EL (cell line): Measurements from ENCODE around the gene FRMD4B.

Source experiments
- DNase-seq: peaks from one replicate; pipeline ENCODE4 v3.0.0-alpha.2; 2016

Gene FRMD4B

DNA sequence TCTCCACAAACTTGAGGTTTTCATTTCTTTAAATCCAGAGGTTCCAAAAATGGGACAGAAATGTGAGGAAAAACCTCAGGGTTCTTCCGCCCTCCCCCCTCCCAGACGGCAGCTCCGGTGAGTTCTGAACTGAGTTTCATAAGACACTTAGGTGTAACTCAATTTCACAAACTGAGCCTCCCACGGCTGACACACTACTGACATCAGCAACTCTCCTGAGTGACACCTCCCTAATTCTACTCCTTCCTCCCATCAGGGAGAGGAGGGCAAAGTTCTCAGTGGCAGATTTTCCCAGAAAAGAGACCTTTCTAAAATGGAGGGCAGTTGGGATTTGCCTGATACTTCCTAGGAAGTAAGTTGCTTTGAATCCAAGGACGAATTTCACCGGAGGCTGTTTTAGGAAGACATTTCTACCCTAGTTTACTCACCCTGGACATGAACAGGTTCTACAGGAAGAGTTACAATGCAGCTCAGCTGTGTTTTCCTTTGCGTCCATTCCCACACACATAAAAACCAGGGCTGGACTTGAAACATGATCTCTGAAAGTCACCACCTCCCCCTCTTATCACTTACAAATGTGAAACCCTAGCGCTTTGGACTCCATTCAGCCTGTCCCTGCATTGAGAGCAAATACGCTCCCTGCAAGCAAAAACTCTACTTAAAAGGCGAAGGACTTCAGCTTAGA, 185.4 kb downstream of the FRMD4B start:
- DNase-seq = no peak

DNA sequence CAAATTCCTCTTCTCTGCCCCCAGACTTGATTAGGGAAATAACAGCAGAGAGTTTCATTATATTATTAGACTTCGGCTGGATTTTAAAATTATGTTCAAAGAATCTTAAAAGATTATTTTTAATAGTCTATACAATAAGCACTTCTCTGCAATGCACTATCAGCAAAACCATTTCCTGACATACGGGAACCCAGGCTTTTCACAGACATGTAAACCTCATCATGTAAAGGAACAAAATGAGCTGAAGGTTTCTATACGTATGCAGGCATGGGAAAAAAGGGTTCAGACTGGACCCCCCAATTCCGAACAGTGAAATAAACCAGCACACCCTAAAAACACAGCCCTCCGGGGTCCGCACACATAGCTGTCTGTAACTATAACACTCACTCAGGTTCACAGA, 185.9 kb downstream of the FRMD4B start:
- no peak for DNase-seq

DNA sequence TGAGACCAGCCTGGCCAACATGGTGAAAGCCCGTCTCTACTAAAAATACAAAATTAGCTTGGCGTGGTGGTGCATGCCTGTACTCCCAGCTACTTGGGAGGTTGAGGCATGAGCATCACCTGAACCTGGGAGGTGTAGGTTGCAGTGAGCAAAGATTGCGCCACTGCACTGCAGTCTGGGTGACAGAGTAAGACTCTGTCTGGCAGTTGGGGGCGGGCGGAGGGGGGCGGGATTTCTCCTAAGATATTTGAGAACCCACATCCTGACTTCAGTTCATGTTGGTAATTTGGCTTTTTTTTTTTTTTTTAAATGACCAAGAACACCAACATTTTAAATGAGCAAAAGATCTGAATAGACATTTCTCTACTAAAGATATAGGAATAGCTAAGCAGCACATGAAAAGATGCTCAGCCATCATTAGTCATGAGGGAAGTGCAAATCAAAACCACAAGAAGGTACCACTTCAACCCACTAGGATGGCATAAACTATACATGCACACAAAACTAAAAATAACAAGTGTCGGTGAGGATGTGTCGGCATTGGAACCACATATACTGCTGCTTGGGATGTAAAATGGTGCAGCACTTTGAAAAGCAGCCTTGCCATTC, 187.9 kb downstream of the FRMD4B start:
- DNase-seq = no peak

DNA sequence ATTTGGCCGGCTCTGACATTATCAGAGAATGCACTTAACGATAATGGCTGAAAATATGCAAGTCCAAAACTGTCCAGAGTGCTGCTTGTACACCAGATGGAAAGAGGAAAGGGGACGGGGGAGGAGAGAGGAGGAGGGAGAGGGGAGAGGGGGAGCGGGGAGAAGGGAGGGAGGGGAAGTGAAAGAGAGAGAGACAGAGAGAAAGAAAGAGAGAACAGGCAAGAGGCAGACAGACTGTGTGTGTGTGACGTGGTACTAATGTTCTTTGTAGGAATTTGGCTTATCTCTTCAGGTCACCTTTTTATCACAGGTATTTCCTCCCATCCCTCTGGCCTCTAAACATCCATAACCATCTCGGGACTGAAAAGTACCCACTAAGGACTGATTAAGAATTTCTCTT, 188.4 kb downstream of the FRMD4B start:
- DNase-seq = no peak

DNA sequence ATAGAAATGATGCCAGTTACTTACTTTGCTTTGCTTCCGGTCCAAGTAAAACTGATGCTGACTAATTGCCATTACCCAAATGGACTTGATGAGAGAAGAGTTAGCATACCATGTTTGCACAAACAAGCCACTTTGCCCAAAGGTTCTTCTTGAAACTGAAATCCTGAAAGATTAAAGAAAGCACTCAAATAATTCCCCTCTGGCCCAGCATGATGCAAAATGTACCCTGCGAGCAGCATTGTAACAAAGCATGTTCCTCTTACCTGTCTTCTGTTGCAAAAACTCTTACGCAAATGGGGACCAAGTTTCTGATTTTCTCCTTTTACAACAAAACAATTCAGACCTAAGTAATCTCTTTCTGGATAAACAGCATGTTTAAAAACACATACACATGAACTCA, 189.0 kb downstream of the FRMD4B start:
- DNase-seq = no peak

DNA sequence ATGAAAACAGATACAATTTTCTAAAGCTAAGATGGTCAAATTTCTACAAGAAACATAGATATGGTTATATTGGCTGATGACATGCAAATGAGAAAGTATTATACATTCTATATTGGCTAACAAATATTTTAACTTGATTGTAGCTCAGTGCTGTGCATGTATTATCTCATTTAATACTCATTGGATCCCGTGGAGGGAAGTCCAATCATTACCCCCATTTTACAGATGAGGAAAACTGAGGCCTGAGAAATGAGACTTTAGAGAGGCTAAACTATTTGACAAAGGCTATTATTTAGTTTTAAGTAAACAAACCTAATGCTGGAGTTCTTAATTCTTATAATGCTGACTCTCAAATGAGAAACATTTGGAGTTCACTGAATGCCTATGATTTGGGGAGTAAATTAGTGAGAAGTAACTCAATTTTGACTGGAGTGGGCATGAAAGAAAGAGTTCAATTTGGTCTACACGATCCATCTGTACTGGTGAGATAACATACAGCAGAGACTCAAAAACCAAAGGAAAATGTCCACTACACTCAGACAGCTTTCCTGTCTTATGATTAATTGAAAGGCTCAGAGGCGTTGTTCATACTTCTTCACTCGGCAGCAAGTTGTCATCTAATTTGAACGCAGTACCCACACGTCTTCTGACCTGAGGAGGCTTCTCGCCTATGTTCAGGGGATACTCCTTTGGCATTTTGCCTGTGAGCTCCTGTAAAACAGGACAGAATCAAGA, 191.3 kb downstream of the FRMD4B start:
- no peak for DNase-seq

DNA sequence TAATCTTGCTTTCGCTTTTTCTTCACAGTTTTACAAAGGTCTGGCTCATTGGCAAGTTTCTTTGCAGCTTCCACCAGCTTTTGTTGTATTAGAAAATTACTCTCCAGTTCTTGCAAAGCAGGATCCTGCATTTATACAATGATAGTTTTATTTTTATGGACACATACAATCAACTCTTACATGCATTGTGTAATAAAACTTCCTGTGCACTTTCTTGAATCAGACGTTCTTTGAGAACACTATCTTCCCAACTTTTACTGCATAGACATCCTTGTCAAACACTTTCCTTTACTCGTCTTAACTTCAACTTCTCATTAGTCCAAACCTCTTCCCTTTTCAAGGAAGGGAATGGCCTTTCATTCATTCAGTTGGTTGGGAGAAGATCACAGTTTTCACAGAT, 192.1 kb downstream of the FRMD4B start:
- DNase-seq = no peak

DNA sequence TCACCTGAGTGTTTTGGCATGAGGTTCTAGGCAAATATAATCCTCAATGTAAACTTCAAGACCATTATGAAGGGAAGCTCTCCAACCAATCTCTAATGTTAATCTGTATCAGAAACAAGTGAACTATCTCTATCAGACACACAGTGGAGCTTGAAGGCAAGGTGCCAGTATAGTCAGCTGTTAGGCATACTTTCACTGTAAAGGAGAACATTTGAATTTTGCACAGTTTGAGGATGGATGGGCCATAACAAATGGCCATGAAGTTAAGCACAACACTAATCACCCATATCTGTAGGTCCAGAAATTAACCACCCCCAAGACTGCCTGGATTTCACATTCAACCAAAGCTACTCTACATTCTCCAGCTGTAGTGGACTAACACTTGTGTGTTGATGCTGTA, 194.4 kb downstream of the FRMD4B start:
- no peak for DNase-seq

DNA sequence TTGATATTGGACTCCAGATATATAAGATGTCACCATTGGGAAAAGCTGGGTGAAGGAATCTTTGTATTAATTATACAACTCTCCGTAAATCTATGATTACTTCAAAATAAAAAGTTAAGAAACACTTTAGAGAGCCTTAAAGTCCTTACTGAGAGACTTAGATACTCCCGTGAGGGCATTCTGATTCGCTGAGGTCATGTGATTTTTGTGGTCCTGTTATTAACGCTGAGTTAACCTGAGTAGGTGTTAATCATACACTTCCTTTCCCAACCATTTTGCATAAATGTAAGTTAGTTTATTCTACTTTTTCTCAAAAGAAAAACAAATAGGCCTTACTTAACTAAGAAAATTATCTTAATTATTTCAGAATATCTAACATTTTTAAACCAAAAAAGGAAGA, 196.4 kb downstream of the FRMD4B start:
- DNase-seq = no peak

DNA sequence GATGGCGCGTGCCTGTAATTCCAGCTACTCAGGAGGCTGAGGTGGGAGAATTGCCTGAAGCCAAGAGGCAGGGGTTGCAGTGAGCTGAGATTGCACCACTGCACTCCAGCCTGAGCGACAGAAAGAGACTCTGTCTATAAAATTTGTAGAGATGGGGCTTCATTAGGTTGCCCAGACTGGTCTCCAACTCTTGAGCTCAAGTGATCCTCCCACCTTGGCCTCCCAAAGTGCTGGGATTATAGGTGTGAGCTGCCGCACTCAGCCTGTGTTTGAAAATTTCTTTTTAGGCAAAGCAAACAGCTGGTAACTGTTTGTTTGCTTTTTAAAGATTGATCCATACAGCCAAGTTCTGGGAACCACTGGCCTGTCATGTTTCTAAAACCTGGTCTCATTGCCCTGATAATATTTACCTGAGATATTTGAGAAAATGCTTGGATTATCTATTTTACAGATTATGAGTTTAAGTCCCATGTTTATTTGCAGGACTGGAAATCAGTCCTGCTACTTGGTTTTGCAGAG, 199.3 kb downstream of the FRMD4B start:
- no peak for DNase-seq

DNA sequence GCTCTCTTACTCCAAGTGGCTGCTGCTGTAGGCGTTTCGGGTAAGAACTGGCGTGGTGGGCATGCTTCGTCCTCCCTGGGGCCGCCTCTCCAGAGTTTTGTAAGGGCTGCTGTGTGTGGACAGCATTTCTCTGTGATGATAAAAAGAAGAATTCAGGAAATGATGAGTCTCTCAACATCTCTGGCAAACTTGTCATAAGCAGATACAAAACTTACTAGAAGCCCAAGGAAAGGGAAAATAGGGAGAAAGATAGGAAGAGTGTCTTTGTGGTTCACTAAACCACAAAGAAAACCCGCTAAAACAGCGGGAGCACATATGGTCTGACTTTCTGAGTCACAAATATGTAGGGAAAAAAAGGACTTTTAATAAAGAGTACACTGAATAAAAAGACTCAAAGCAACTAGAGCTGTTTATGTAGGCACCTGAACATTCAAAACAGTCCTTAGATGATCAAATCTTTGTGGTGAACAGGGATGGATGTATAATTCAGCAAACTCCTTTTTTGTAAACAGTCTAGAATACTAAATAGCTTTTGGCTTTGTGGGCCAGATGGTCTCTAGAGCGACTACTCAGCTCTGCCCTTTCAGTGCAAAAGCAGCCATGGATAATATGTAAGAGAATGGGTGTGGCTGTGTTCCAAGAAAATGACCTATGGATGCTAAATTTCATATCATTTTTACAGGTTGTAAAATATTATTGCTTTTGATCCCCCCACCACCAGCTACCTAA, 203.1 kb downstream of the FRMD4B start:
- DNase-seq = peak; percentile 90

DNA sequence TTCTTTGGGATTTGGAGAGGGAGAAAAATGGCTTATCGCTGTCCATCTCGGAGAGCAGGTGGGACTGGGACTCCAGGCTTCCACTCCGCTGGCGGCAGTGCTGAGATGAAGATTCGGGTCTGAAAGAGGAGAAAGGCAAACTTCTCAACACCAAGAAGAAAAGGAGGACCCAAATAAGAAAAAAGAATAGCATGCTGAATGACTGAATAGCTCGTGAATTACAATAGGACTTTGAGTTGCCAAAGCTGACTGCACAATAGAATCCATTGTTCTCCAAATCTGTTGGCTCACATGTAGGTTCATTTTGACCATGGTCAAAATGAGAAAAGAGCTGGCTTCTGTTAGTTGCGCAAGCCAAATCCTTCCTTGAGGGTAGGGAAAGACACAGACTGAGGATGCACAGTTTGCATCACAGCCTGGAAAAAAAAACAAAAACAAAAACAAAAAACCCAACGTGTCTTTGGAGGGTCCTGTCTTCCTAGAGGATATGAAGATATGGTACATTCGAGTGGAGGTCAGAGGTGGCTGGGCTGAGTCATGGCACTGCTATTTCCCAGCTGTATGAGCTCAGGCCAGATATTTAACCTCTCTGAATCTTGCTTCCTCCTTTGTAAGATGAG, 204.2 kb downstream of the FRMD4B start:
- DNase-seq = peak; percentile 88

DNA sequence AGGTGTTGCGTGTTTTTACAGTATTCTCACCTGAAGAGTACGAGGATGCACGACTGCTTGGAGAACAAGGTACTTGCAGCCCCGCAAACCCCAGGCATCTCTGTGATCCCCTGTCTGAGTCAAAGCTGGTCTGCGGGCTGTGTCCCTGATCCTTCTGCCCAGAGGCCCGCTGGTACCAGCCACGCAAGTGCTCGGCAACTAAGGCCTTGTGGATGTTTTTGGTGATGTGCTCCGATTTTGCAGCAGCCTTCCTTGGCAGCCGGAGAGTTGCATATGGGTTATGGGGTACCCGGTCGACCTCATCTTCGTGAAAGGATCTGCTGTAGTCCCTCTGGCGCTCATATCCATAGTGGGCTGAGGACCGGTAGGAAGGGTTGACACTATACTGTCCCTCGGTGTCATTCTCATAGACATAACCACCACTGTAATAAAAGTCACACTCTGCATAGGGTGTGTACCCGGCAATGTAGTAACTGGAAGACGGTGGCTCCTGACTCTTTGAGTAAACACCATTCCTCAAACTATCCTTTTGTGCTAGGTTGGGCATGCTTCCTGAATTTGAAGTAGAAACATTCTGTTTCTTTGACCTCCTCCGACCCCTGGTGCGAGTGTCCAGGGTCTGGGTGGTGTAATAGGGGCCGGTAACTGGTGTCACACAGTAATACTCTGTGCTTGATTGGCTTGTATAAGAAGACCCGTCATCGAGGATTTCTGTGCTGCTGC, 204.9 kb downstream of the FRMD4B start:
- no peak for DNase-seq

DNA sequence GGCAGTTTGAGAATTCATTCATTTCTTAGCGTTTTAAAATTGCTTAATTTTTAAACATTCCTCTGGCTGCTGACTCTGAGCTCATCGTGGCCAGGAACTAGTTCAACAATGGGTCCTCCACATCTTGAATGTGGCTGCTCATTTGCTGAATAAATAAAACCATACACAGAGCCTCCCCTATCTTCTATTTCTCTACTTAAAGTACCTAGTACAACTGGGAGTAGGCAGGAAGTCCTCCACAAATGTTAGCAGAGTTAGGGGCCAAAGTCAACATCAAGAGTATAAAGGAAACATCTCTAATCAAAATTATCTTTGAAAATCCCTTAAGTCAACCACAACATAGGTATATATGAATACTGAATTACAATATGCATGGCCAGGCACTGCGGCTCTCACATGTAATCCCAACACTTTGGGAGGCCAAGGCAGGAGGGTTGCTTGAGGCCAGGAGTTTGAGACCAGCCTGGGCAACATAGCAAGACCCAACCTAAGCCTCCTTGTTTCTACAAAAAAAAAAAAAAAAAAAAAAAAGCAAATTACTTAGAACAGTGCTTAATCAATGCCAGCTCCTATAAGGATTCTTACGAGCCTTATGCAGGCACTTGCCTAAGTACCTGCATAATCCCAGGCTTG, 206.0 kb downstream of the FRMD4B start:
- no peak for DNase-seq

DNA sequence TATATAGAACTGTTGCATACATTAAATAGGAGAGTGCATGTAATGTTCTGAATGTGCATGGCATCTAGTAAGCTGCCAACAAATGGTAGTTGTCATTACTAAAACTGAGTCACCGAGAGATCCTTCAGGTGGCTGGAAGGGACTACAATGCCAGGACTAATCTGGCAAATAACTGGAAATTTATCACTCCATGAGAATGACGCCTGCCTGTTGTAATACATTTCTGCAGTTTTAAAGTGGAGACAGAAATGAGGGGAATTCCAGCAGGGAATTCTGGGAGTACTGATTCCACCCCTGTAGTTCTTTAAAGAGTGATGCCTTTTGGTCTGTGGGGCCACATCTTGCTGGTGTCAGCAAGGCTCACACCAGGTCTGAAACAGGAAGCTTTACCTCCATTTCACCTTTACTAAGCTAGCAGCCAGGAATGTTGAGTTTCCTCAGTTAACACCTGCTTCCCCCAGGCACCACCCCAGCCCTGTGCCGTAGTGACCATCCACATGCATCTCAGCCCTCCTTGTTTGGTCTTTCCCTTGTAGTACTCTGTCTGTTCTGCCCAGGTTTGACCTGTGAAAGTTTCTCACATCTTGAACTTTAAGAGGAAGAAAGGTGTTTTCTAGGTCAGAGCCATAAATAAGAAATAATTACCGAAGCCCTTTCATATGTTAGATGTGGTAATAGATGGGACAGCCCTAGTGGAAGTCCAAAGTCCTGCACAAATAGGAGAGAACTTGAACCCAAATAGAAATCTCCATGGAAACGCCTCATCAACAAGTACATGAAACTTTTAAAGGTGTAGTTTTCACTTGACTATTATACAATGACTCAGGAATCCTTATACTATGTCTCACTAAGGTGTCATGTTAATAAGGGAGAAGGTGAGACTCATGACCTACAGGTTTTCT, 206.8 kb downstream of the FRMD4B start:
- DNase-seq = no peak

DNA sequence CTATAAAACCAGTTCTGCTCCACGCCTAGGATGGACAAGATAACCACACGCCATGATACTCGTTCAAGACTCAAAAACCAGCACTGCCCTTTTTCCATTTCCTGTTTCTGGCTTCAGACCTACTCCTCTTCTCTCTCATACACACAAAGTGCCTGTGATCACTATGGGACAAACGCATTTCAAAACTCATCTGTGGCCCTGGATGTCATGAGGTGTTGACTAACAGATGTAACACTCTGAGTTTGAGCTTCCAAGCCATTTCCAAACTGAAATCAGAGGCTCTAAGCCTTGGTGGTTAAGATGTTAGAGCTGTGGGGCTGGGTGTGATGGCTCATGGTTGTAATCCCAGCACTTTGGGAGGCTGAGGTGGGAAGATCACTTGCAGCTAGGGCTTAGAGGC, 207.8 kb downstream of the FRMD4B start:
- no peak for DNase-seq

DNA sequence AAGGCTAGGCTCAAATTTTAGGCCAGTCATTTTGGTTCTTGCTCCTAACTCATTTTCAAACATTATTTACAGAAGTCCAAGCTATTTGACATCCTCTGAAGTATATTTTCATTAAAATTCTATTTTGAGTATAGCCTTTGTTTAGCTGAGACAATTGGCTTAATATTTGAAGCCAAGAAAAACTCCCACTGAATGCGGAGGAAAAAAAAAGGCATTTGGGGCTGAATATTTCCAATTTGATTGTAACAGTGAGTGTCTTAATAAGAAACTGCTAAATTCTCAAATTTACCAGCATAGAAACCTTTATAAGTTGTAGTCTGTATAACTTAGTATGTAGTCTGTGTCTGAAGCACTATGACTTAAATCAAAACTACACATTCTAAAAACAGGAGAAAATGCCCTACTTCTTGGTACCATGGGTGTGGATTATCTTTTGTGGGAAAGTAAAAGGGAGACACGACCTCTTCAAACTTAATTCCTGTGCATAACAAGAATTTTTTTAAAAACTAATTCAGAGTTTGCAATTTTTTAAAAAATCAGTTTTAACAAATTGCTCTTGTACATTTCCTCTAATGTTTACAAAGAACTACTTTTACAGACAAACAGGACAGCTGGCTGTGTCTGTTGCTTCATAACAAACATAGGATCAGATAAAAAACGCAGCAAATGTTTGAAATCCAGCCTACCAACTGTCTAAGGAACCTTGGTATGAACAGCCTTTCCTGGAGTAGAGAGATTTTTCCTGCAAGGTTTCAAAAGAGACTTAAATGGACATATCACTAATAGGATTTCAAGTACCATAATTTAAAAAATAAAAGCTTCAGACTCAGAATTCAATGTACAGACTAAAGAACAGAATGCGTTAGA, 210.8 kb downstream of the FRMD4B start:
- DNase-seq = no peak

DNA sequence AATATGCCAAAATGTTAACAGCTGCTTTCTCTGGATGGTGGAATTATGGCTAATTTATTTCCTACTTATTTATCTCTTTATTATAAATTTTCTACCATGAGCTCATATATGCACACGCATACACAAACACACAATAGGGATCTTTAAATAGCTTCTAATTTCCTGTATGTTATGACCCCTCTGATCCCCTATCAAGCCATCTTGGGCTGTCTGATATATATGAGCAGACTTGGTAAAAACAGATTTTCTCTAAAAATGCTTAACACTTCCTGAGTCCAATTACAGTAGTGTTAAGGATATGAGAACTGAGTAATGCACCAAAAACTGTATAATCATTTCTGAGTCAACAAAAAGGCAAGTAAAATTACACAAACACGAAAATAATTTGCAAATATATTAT, 211.4 kb downstream of the FRMD4B start:
- DNase-seq = no peak

DNA sequence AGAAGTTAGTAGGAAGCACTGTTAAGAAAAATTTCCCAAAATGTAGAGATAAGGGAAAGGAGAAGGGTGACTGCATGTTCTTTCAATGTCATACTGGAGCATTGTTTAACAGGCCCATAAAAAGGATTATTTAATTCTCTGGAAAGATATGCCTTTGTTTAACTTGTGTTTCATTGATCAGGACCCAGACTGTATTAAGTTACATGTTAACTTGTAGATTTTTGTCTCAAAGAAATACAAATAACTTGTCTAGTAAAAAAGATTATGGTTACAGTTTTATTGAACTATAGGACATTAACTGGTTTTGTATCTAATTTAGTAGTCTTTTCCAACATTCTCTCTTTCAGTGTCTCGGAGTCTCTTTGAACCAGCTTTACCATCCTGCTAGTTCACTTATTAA, 213.8 kb downstream of the FRMD4B start:
- DNase-seq = no peak

DNA sequence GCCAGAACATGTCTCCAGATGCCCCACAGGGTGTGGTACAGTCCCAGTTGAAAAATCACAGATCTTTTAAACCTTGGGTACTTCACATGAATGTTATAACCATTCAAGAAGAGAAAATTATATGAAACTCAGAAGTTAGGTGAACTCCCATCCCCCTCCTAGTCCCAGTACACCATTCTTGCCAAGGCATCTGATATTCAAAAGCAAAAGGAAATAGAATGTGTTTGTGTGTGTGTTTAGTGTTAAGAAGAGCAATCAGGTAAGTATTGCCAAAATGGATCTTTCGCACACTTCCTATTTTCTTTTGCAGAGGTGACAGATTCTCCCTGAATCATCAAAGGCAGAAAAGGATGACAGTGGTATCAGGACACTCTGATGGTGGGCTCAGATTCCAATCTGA, 219.4 kb downstream of the FRMD4B start:
- no peak for DNase-seq
